Activated CD4-positive, CD25-positive, alpha-beta regulatory T cell treated with anti-CD3 and anti-CD28 coated beads, Interleukin-2, amount 50 U/mL, for 72 hours (primary cell): ENCODE results near the gene NANOS3.
"Not testable (repeated sequence)": the region's sequence is repeated elsewhere in the genome, so short reads cannot be mapped to it uniquely, and the experiment has no call there.

Source experiments
- DNase-seq: peaks from one replicate; pipeline ENCODE4 v3.0.0; 2021

Gene NANOS3

DNA sequence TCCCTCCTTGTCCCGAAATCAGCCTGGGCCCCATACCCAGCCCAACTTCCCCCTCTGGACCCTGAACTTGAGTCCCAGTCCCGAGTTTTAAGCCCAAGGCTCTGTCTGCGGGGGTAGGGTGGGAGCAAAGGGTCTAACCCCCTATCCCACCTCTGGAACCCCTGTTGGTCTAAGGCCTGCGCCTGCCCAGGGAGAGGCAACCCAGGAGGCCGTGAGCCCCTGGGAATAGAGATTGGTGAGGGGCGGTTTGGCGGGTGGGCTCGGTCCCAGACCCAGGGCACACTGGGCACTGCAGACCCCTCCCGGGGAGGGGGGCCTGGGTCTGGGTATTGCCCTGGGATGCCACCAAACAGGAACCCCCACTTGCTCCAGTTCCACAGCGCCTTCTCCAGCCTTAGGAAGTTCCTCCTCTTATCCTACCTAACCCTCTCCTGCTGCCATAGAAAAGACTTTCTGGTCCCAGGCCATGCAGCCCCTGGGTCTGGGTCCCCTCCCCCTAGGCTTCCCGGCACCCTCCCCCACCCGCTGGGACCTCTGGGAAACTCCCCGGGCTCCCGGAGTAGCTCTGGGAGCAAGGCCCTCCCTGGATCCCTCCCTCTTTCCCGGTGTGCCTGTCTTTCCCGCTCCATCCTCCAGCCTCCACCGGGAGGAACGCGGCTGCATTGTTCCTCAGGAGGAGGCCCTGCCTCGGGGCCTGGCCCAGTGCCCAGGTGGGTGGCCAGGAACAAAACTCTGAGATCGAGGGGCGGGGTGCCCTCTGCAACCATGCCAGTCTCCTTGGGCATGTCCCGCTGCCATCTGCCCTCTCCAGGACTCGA, 33.6 kb upstream of the NANOS3 start:
- no peak for DNase-seq

GRCh38 chr19:13844130-13844631, 32.8 kb upstream of the NANOS3 start:
- no peak for DNase-seq

GRCh38 chr19:13846557-13847406, 30.2 kb upstream of the NANOS3 start:
- DNase-seq: peak; percentile 90

DNA sequence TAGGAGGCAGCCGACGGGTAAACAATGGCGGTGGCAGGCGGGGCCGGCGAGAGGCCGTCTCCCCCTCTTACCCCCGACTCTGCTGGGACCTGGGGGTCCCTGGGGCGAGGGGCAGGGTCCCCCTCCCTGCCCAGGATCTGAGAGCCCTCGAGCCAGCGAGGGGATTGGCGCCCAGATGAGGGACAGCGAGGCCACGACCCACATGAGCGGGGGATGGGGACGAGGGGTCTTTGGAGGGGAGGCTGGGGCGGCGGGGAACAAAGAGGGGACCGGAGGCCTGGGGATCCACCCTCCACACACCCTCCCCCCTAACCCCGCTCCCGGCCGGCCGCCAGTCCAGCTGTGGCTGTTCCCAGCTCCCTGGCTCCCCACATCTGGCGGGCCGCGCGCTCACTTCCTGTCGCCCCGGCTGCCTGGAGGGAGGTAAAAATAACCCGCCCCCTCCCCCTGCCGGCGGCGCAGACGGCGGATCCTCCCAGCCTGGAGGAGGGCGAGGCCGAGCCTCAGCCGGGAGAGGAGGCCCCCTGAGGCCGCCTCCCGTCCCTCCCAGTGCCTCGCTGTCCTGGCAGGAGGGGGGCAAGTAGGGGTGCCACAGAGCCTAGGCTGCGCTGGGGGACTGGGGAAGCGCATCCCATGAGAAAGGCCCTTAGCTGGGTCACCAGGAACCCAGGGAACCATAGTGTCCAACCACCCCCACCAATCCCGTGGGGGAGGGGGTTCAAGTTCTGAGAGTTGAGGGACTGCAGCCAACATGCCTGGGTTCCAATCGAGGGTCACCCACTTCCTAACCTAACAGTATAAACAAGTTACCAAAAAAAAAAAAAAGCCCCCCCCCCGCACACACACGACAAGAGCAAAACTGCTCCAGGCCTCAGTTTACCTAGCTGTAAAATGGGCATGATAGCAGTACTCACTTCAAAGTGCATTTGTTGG, 29.3 kb upstream of the NANOS3 start:
- peak; percentile 74 for DNase-seq

- DNase-seq: no peak
Observed at GRCh38 chr19:13848340-13848677, 28.6 kb upstream of the NANOS3 start.

GRCh38 chr19:13848798-13849676, 27.9 kb upstream of the NANOS3 start:
- DNase-seq: no peak

GRCh38 chr19:13849991-13850909, 26.7 kb upstream of the NANOS3 start:
- peak; percentile 78 for DNase-seq

DNA sequence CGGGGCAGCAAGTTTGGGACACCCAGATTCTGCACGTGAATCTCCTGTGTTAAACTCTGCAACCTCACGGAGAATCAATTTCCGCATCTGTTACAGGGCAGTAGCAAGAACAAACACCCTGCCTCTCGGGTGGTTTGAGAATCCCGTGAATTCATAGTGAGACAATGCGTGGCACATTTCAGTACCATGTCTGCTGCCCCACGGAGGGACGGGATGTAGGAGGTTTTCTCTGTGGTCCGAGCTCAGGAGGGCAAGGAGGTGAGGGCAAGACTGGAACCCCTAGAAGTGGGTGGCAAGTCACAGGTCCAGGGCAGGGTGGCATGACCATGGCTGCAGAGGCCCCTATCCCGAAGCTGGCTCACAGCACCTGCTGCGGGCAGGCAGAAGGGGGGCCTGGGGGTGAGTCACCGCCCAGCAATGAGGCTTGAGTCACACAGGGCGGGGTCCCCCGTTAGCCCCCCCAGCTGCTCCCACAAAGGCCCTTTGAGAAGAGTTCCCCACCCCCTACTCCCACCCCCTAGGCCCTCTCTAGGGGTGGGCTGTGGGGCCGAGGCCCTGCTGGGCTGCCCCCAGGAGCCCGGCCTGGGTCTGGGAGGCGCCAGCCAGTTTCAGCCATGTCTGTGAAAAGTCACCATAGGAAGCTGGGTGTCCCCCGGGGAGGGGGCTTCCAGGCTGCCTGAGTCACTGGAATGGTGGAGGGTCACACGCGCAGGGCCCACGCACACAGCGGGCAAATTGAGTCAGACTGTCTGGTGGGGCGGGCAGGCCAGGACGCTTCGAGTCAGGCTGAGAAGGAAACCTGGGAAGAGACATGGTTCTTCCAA, 25.8 kb upstream of the NANOS3 start:
- DNase-seq: no peak

- DNase-seq: not testable (repeated sequence)
Observed at GRCh38 chr19:13851734-13852114, 25.2 kb upstream of the NANOS3 start.

- DNase-seq: not testable (repeated sequence)
Observed at GRCh38 chr19:13852171-13852707, 24.7 kb upstream of the NANOS3 start.

- no peak for DNase-seq
Observed at GRCh38 chr19:13856497-13856896, 20.4 kb upstream of the NANOS3 start.

GRCh38 chr19:13859361-13859880, 17.5 kb upstream of the NANOS3 start:
- no peak for DNase-seq

GRCh38 chr19:13860679-13861391, 16.1 kb upstream of the NANOS3 start:
- no peak for DNase-seq

DNA sequence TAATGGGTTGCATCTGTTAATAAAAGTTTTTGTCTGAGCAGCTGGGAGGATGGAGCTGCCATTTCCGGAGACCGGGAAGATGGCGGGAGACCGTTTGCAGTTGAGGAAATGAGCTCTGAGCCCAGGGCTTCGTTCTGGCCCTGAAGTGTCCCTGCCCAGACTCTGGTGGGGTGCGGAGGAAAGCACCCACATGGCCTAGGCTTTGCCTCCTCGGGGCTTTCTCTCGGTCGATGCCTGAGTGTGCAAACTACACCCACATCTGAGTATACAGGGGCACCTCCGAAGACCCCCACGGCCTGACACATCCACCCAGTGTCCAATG, 15.6 kb upstream of the NANOS3 start:
- DNase-seq: no peak

DNA sequence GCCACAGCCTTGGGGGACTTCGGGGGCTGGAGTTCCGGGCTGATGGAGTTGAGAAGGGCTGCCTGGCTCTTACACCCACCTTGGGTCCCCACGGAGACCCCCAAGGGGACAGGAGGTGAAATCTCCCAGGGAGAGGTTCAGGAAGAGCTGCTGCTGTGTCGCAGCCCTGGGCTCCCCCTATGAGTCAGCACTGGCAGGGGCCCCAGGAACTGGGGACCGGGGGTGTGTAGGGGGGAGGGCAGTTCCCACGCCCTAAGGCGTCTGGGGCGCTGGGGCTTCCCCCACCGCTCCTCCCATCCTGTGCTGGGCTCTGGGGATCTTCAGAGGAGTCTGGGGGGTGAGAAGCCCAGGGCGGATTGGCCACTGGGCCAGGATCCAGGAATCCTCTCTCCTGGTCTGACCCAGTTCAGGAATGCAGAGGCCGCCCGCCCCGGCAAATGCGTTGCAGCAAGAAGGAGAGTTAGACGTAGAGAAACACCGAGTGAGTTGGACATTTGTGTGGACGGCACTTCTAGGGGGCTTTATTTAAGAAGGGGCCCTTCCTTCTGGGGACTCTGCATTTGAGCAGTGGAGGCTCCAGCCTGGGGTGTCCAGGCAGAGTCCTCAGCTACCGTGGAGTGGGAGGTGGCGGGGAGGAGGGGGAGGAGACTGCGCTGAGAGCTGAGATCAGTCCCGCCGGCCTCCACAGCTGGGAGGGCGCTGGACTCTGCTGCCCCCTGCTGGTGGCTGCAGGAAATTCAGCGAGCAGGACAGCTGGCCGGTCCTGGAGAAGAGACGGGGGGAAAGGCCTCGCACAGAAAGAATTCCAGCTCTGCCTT, 15.0 kb upstream of the NANOS3 start:
- DNase-seq: peak; percentile 93

DNA sequence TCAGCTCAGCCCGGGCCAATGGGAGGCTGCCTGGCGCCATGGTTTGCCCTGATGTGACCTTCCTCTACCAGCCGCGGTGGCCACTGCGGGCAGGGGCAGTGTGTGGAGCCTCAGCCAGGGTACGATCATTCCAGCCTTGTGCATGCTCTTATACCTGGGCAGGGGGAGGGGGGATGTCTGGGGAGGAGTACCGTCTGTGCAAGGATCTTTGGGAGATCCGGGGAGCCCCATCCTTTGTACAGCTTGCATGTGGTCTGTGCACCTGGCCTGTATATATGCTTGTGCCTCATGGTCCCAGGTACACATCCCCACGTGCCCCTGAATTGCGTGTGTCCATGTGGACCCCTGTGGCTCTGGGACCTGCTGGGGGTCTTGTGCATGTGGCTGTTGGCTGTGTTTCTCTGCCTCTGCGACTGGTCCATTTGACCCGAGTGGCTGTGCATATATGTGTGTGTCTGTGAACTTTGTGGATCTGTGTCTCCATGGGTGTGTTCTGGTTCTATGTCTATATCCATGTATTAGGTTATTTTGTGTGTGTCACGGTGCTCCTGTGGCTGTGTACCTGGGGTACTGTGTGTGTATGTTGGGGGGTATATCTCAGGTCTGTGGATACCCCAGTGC, 12.8 kb upstream of the NANOS3 start:
- no peak for DNase-seq
